K562 (cell line): ENCODE measurements around the gene CNKSR1. TPM values are rescaled to one million over a fixed set of nuclear protein-coding genes. Genes with fewer than 3 reads are reported as not detected.

Source experiments
- ATF1 ChIP-seq, 2 experiments: fragments of 450-650 bp in 1 of 2; IDR thresholded peaks; 2 replicates each; pipeline ENCODE4 v1.6.1; 2016; ENCODE audit warnings: missing compliant biosample characterization in 1 of 2, missing genetic modification characterization in 1 of 2
- CAMTA2 ChIP-seq: fragments of 250-450 bp; sonication (Bioruptor Pico); conservative IDR thresholded peaks from 2 replicates; pipeline ENCODE4 v1.5.1; 2022
- CREM ChIP-seq: IDR thresholded peaks from 2 replicates; pipeline ENCODE4 v1.6.1; 2014; ENCODE audit warnings: antibody characterized with exemption, low read depth
- ETV5 ChIP-seq: sonication (generic); formaldehyde crosslinking; IDR thresholded peaks from 2 replicates; pipeline ENCODE4 v1.4.0; 2020; ENCODE audit warnings: low read depth, mild to moderate bottlenecking, missing genetic modification reagents
- HIVEP1 ChIP-seq: fragments of 250-450 bp; sonication (Bioruptor Pico); IDR thresholded peaks from 2 replicates; pipeline ENCODE4 v1.4.0; 2020; ENCODE audit warnings: mild to moderate bottlenecking
- HLTF ChIP-seq: fragments of 450-650 bp; IDR thresholded peaks from 2 replicates; pipeline ENCODE4 v1.6.1; 2016
- HNRNPL ChIP-seq: fragments of 200-400 bp; formaldehyde crosslinking; IDR thresholded peaks from 2 replicates; pipeline ENCODE4 v1.6.1; 2017; ENCODE audit warnings: low read depth, mild to moderate bottlenecking, low read length
- ILK ChIP-seq: fragments of 450-650 bp; IDR thresholded peaks from 2 replicates; pipeline ENCODE4 v1.6.1; 2016; ENCODE audit warnings: missing genetic modification characterization, low read depth, mild to moderate bottlenecking, missing compliant biosample characterization, moderate library complexity, borderline replicate concordance
- JUN ChIP-seq, 2 experiments: sonication (generic) in 1 of 2; formaldehyde crosslinking in 1 of 2; IDR thresholded peaks; 2 replicates each; pipeline versions ENCODE4 v1.6.1 to v1.8.0; 2012 to 2022; ENCODE audit warnings: borderline replicate concordance in 2 of 2, mild to moderate bottlenecking in 2 of 2, improper control_type of control experiment in 1 of 2, low read depth in 1 of 2, low read length in 1 of 2, missing genetic modification reagents in 1 of 2
- MTA3 ChIP-seq: fragments of 450-650 bp; formaldehyde crosslinking; IDR thresholded peaks from 2 replicates; pipeline ENCODE4 v1.6.1; 2017; ENCODE audit warnings: mild to moderate bottlenecking, borderline replicate concordance
- NEUROD1 ChIP-seq: fragments of 150-350 bp; IDR thresholded peaks from 2 replicates; pipeline ENCODE4 v1.6.1; 2014; ENCODE audit warnings: borderline replicate concordance, low read length, low read depth; ENCODE audit not compliant: partially characterized antibody
- NR4A1 ChIP-seq, 2 experiments: fragments of 250-450 bp in 1 of 2; fragments of 450-650 bp in 1 of 2; sonication (Bioruptor Pico) in 1 of 2; IDR thresholded peaks; 2 replicates each; pipeline versions ENCODE4 v1.4.0 to v1.6.1; 2016 to 2020; ENCODE audit warnings: mild to moderate bottlenecking in 2 of 2, missing compliant biosample characterization in 1 of 2, missing genetic modification characterization in 1 of 2, moderate library complexity in 1 of 2
- PCBP1 ChIP-seq: fragments of 200-400 bp; formaldehyde crosslinking; IDR thresholded peaks from 2 replicates; pipeline ENCODE4 v1.6.1; 2018; ENCODE audit warnings: mild to moderate bottlenecking, low read depth, low read length; ENCODE audit not compliant: poor library complexity, severe bottlenecking
- RAD21 ChIP-seq, 2 experiments: fragments of 250-450 bp in 1 of 2; fragments of 450-650 bp in 1 of 2; sonication (Bioruptor Pico) in 1 of 2; formaldehyde crosslinking in 1 of 2; IDR thresholded peaks in 1 of 2; conservative IDR thresholded peaks in 1 of 2; 2 replicates each; pipeline versions ENCODE4 v1.4.0 to v1.8.0; 2020 to 2022; ENCODE audit warnings: mild to moderate bottlenecking in 2 of 2, moderate library complexity in 1 of 2
- SMARCB1 ChIP-seq: IDR thresholded peaks from 2 replicates; pipeline ENCODE4 v1.6.1; 2011; ENCODE audit warnings: improper control_type of control experiment, low read depth; ENCODE audit not compliant: insufficient read length
- TARDBP ChIP-seq: fragments of 450-650 bp; IDR thresholded peaks from 2 replicates; pipeline ENCODE4 v1.6.1; 2016
- TOE1 ChIP-seq, 2 experiments: fragments of 450-650 bp in 1 of 2; sonication (generic) in 1 of 2; formaldehyde crosslinking in 1 of 2; IDR thresholded peaks; 2 replicates each; pipeline versions ENCODE4 v1.7.1 to v1.8.0; 2016 to 2022; ENCODE audit warnings: borderline replicate concordance in 2 of 2, mild to moderate bottlenecking in 2 of 2, antibody characterized with exemption in 1 of 2, inconsistent platforms in 1 of 2, low read depth in 1 of 2, missing genetic modification reagents in 1 of 2, moderate library complexity in 1 of 2
- ZC3H8 ChIP-seq: fragments of 450-650 bp; IDR thresholded peaks from 2 replicates; pipeline ENCODE4 v1.6.1; 2017
- polyA plus RNA-seq, 8 experiments: library from polyadenylated mRNA; depleted of rRNA in 4 of 8; stranded (reverse) in 5 of 8; unstranded in 3 of 8; fragments of >200 nt; fragmentation: Nextera tagmentation in 2 of 8; fragmentation: Illumina TruSeq in 1 of 8; extraction: Ambion mirVana in 2 of 8; extraction: Trizol in 1 of 8; gene quantifications; 2 replicates each; pipeline versions ENCODE4 v1.2.1 to v1.2.3, GENCODE V29; 2011 to 2014; ENCODE audit warnings: inconsistent platforms in 1 of 8, missing spikeins in 1 of 8
- total RNA-seq, 7 experiments: library from RNA; depleted of rRNA in 6 of 7; stranded (reverse); fragments of >200 nt in 6 of 7; fragmentation: Illumina TruSeq in 2 of 7; extraction: Trizol in 2 of 7; gene quantifications; 2 replicates each; pipeline versions ENCODE4 v1.2.1 to v1.2.3, GENCODE V29; 2011 to 2021; ENCODE audit warnings: low replicate concordance in 1 of 7
- TF ChIP-seq, protein P1 (sequence below): fragments of 200-800 bp; sonication (Bioruptor generic); IDR thresholded peaks from 2 replicates; pipeline ENCODE4 v1.6.1; 2016; ENCODE audit warnings: missing genetic modification characterization, missing compliant biosample characterization
- TF ChIP-seq, protein P2 (sequence below): sonication (generic); formaldehyde crosslinking; IDR thresholded peaks from 2 replicates; pipeline ENCODE4 v1.8.0; 2022; ENCODE audit warnings: missing genetic modification reagents, mild to moderate bottlenecking, moderate library complexity, borderline replicate concordance

CNKSR1 gene
- total and polyA plus RNA-seq, 9 of the 15 experiments (the other 6 are each of a cell fraction or from before 2014, with no cell fraction given), result 0.03 to 2.8 (median 1.1) TPM

DNA sequence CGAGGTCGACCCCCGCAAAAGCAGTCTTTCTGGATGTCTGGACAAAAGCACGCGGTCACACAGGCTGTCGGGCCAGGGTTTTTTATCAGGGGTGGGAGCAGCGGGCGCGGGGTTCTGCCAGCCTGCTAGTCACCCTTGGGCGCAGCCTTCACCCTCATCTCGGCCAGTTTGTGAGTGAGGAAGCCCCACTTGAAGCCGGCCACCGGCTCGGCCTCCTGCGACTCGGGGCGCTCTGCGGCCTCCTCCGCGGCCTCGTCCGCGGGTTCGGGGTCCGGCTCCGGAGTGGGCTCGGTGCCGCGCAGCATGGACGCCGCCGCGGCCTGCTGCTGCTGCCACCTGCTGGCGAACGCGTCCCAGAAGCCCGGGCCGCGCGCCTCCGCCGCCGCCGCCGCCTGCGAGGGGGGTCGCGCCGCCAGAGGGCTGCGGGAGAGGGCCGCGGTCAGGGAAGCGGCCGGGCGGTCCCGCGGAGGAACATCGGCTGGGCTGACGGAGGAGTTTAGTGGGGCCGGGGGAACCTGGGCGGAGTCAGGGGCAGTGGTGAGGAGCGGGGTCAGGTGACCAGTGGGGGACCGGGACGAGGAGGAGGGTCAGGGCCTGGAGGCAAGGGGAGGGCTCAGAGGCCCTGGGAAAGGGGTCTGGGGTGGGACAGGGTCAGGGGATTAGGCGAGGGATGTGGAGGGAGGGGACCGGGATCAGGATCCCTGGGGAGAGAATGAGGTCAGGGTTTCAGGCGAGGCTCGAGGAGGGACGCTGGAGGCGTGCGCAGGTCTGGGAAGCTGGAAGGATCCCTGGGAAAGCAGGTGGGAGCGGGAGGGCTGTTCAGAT is 13.0 kb upstream of the CNKSR1 start (continued):
- no peak for TF ChIP-seq JUN (IDR thresholded peaks at IDR 0.05; ENCODE audit: borderline replicate concordance, low read depth, low read length)
- no peak for TF ChIP-seq JUN (CRISPR knock-in tag; IDR thresholded peaks at IDR 0.05; ENCODE audit: borderline replicate concordance)
- no peak for TF ChIP-seq NR4A1 (CRISPR knock-in tag; IDR thresholded peaks at IDR 0.05)
- TF ChIP-seq NR4A1 (tag; IDR thresholded peaks at IDR 0.05), result peak; percentile 80
- TF ChIP-seq TOE1 (IDR thresholded peaks at IDR 0.05; ENCODE audit: borderline replicate concordance), result peak; percentile 51; the same call in 1 of the 2 replicates
- TF ChIP-seq TOE1 (CRISPR knock-in tag; IDR thresholded peaks at IDR 0.05; ENCODE audit: borderline replicate concordance, low read depth), result no peak
- TF ChIP-seq RAD21 (CRISPR knock-in tag; conservative IDR thresholded peaks at IDR 0.05 in 1 of 2, IDR thresholded peaks at IDR 0.05 in 1 of 2), result peak; percentile 67 to 76
- TF ChIP-seq ATF1 (CRISPR knock-in tag; IDR thresholded peaks at IDR 0.05), result no peak
- TF ChIP-seq ATF1 (tag; IDR thresholded peaks at IDR 0.05), result peak; percentile 62; the same call in 1 of the 2 replicates
- no peak for TF ChIP-seq SMARCB1
- TF ChIP-seq, protein P1, sequence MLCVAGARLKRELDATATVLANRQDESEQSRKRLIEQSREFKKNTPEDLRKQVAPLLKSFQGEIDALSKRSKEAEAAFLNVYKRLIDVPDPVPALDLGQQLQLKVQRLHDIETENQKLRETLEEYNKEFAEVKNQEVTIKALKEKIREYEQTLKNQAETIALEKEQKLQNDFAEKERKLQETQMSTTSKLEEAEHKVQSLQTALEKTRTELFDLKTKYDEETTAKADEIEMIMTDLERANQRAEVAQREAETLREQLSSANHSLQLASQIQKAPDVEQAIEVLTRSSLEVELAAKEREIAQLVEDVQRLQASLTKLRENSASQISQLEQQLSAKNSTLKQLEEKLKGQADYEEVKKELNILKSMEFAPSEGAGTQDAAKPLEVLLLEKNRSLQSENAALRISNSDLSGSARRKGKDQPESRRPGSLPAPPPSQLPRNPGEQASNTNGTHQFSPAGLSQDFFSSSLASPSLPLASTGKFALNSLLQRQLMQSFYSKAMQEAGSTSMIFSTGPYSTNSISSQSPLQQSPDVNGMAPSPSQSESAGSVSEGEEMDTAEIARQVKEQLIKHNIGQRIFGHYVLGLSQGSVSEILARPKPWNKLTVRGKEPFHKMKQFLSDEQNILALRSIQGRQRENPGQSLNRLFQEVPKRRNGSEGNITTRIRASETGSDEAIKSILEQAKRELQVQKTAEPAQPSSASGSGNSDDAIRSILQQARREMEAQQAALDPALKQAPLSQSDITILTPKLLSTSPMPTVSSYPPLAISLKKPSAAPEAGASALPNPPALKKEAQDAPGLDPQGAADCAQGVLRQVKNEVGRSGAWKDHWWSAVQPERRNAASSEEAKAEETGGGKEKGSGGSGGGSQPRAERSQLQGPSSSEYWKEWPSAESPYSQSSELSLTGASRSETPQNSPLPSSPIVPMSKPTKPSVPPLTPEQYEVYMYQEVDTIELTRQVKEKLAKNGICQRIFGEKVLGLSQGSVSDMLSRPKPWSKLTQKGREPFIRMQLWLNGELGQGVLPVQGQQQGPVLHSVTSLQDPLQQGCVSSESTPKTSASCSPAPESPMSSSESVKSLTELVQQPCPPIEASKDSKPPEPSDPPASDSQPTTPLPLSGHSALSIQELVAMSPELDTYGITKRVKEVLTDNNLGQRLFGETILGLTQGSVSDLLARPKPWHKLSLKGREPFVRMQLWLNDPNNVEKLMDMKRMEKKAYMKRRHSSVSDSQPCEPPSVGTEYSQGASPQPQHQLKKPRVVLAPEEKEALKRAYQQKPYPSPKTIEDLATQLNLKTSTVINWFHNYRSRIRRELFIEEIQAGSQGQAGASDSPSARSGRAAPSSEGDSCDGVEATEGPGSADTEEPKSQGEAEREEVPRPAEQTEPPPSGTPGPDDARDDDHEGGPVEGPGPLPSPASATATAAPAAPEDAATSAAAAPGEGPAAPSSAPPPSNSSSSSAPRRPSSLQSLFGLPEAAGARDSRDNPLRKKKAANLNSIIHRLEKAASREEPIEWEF (CRISPR knock-in tag), result no peak
- TF ChIP-seq HNRNPL, result peak; percentile 80
- peak; percentile 77; the same call in 1 of the 2 replicates for TF ChIP-seq TARDBP
- peak; percentile 66 for TF ChIP-seq PCBP1
- no peak for TF ChIP-seq HIVEP1 (CRISPR knock-in tag)
- TF ChIP-seq CREM, result peak; percentile 57; the same call in 1 of the 2 replicates
- peak; percentile 77 for TF ChIP-seq MTA3
- no peak for TF ChIP-seq ETV5 (CRISPR knock-in tag)
- TF ChIP-seq, protein P2, sequence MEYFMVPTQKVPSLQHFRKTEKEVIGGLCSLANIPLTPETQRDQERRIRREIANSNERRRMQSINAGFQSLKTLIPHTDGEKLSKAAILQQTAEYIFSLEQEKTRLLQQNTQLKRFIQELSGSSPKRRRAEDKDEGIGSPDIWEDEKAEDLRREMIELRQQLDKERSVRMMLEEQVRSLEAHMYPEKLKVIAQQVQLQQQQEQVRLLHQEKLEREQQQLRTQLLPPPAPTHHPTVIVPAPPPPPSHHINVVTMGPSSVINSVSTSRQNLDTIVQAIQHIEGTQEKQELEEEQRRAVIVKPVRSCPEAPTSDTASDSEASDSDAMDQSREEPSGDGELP (CRISPR knock-in tag), result peak; percentile 54; the same call in 1 of the 2 replicates
- TF ChIP-seq ILK (tag), result no peak
- TF ChIP-seq CAMTA2 (CRISPR knock-in tag), result 0 out of 2 replicates have a peak, but pooled peaks have one; percentile 67
- TF ChIP-seq ZC3H8, result no peak
- TF ChIP-seq HLTF, result 0 out of 2 replicates have a peak, but pooled peaks have one; percentile 17
- no peak for TF ChIP-seq NEUROD1
